WI38 (cell line): Measurements from ENCODE around the gene EHD2.

Experiments used
- H3K4me3 ChIP-seq: 2 replicates; pipeline ENCODE4 v1.5.1; 2011; ENCODE audit warnings: low read depth, mild to moderate bottlenecking, control low read depth, low read length
- TF ChIP-seq, protein P1 (sequence below): IDR thresholded peaks from 2 replicates; pipeline ENCODE4 v1.5.1; 2012; ENCODE audit warnings: low read depth, mild to moderate bottlenecking, control low read depth, low read length

Gene EHD2

GRCh38 chr19:47704024-47704423, 9.2 kb upstream of the EHD2 start:
- H3K4me3 ChIP-seq = no peak overlapping the region
- TF ChIP-seq, protein P1, sequence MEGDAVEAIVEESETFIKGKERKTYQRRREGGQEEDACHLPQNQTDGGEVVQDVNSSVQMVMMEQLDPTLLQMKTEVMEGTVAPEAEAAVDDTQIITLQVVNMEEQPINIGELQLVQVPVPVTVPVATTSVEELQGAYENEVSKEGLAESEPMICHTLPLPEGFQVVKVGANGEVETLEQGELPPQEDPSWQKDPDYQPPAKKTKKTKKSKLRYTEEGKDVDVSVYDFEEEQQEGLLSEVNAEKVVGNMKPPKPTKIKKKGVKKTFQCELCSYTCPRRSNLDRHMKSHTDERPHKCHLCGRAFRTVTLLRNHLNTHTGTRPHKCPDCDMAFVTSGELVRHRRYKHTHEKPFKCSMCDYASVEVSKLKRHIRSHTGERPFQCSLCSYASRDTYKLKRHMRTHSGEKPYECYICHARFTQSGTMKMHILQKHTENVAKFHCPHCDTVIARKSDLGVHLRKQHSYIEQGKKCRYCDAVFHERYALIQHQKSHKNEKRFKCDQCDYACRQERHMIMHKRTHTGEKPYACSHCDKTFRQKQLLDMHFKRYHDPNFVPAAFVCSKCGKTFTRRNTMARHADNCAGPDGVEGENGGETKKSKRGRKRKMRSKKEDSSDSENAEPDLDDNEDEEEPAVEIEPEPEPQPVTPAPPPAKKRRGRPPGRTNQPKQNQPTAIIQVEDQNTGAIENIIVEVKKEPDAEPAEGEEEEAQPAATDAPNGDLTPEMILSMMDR = no peak

DNA sequence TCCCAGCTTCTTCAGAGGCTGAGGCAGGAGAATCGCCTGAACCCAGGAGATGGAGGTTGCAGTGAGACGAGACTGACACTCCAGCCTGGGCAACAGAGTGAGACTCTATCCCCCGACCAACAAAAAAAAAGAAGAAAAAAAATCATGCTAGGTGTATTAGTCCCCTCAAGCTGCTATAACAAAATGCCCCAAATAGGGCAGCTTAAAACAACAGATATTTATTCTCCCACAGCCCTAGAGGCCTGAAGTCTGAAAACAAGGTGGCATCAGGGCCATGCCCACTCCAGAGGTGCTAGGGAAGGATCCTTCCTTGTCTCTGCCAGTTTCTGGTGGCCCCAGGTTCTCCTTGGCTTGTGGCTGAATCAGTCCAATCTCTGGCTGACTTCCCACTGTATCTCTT, 8.6 kb upstream of the EHD2 start:
- TF ChIP-seq, protein P1 = no peak
- no peak overlapping the region for H3K4me3 ChIP-seq

DNA sequence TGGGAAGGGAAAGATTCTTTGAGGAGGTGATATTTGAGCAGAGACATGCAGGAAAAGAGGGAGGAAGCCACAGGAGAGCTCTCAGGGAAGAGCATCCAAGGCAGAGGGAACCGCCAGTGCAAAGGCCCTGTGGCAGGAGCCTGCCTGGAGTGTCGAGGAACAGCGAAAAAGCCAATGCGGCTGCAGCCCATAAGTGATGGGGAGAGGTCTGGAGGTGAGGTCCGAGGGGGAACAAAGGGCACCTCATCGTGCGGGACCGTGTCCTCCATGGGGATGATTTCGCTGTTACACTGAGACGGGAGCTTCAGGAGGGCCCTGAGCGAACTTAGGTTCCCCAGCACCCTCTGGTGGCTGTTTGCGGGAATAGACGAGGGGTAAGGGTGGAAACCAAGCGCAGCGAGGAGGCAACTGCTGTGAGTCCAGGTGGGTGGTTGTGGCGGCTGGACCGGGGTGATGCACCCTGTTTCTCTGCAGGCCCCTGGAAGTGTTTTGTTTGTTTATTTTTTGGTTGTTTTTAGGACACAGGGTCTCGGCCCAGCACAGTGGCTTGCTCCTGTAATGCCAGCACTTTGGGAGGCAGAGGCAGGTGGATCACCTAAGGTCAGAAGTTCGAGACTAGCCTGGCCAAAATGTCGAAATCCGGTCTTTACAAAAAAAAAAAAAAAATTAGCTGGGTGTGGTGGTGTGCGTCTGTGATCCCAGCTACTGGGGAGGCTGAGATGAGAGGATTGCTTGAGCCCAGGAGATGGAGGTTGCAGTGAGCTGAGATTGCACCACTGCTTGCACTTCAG, 5.9 kb upstream of the EHD2 start:
- no peak overlapping the region for H3K4me3 ChIP-seq
- TF ChIP-seq, protein P1 = peak; percentile 89

DNA sequence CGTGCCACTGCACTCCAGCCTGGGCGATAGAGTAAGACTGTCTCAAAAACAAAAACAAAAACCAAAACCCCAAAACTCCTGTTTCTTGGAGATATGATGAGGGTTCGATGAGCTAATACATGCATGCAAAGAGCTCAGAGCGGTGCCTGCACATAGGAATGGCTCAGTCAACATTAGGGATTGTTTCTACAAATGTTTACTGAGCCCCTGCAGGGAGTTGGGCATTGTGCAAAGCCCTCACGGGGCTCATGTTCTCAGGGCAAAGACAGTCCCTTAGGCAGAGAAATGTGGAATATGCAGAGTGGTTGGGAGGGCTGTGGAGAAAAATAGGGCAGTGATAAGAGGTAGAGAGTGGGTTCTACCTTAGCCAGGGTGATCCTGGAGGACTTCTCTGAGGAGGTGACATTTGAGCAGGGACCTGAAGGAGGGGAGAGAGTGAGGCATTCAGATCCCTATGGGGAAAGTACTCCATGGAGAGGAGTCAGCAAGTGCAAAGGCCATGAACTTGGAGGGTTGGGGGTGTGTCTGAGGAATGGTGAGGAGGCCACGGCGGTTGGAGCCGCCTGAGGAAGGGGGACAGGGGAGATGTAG, 1.5 kb upstream of the EHD2 start:
- TF ChIP-seq, protein P1 = no peak
- no peak overlapping the region for H3K4me3 ChIP-seq

GRCh38 chr19:47714339-47714738, 1.1 kb downstream of the EHD2 start:
- peak overlapping the region; percentile 91 for H3K4me3 ChIP-seq

GRCh38 chr19:47714855-47715254, 1.6 kb downstream of the EHD2 start:
- H3K4me3 ChIP-seq = peak overlapping the region; percentile 91

More at GRCh38 chr19:47714339-47714738, 1.1 kb downstream of the EHD2 start:
- TF ChIP-seq, protein P1 = no peak

- TF ChIP-seq, protein P1 = no peak
- no peak overlapping the region for H3K4me3 ChIP-seq
Observed at GRCh38 chr19:47716270-47716937, 3.2 kb downstream of the EHD2 start.

- H3K4me3 ChIP-seq = peak overlapping the region; percentile 40
Observed at GRCh38 chr19:47718415-47719046, 5.3 kb downstream of the EHD2 start.
